Stimulated activated CD4-positive, alpha-beta T cell treated with anti-CD3 and anti-CD28 coated beads, Interleukin-15, amount 100 ng/mL, for 48 hours (primary cell): Measurements from ENCODE around the gene ST6GALNAC3.
"Not testable (repeated sequence)": the region's sequence is repeated elsewhere in the genome, so short reads cannot be mapped to it uniquely, and the experiment has no call there.

ENCODE experiments used
- DNase-seq, 2 donors: peaks; one replicate each; pipeline ENCODE4 v3.0.0-alpha.2; 2020; ENCODE audit warnings: low read depth in 2 of 2

ST6GALNAC3 gene

GRCh38 chr1:76073481-76073880, 1.1 kb upstream of the ST6GALNAC3 start:
- DNase-seq = no peak

GRCh38 chr1:76075188-76075489, 593 bp downstream of the ST6GALNAC3 start:
- DNase-seq = no peak

GRCh38 chr1:76075877-76076276, 1.3 kb downstream of the ST6GALNAC3 start:
- DNase-seq = no peak

- DNase-seq = no peak
Measured at GRCh38 chr1:76079475-76080227, 5.1 kb downstream of the ST6GALNAC3 start.

- no peak for DNase-seq
Measured at GRCh38 chr1:76080552-76081079, 6.1 kb downstream of the ST6GALNAC3 start.

- no peak for DNase-seq
Measured at GRCh38 chr1:76082062-76082461, 7.5 kb downstream of the ST6GALNAC3 start.

- no peak for DNase-seq
Measured at GRCh38 chr1:76083189-76083588, 8.6 kb downstream of the ST6GALNAC3 start.

- no peak for DNase-seq
Measured at GRCh38 chr1:76084029-76084627, 9.6 kb downstream of the ST6GALNAC3 start.

GRCh38 chr1:76084685-76085084, 10.1 kb downstream of the ST6GALNAC3 start:
- DNase-seq = no peak

GRCh38 chr1:76086109-76086508, 11.6 kb downstream of the ST6GALNAC3 start:
- no peak for DNase-seq

GRCh38 chr1:76086597-76086996, 12.1 kb downstream of the ST6GALNAC3 start:
- DNase-seq = no peak

GRCh38 chr1:76090283-76091203, 16.0 kb downstream of the ST6GALNAC3 start:
- DNase-seq = no peak

- no peak for DNase-seq
Measured at GRCh38 chr1:76092812-76093211, 18.3 kb downstream of the ST6GALNAC3 start.

- DNase-seq = no peak
Measured at GRCh38 chr1:76093522-76094312, 19.2 kb downstream of the ST6GALNAC3 start.

GRCh38 chr1:76095802-76096201, 21.3 kb downstream of the ST6GALNAC3 start:
- no peak for DNase-seq

- not testable (repeated sequence) for DNase-seq
Measured at GRCh38 chr1:76097064-76097463, 22.5 kb downstream of the ST6GALNAC3 start.

- no peak for DNase-seq
Measured at GRCh38 chr1:76098845-76099244, 24.3 kb downstream of the ST6GALNAC3 start.

- DNase-seq = no peak
Measured at GRCh38 chr1:76101548-76101947, 27.0 kb downstream of the ST6GALNAC3 start.

- DNase-seq = no peak
Measured at GRCh38 chr1:76102046-76102445, 27.5 kb downstream of the ST6GALNAC3 start.

- no peak for DNase-seq
Measured at GRCh38 chr1:76103034-76103433, 28.5 kb downstream of the ST6GALNAC3 start.

- no peak for DNase-seq
Measured at GRCh38 chr1:76105372-76105771, 30.8 kb downstream of the ST6GALNAC3 start.

- no peak for DNase-seq
Measured at GRCh38 chr1:76106251-76106650, 31.7 kb downstream of the ST6GALNAC3 start.
